Neuronal stem cell (in vitro differentiated cells): ENCODE measurements around the gene LY6G6C. TPM values are rescaled to one million over a fixed set of nuclear protein-coding genes. Genes with fewer than 3 reads are reported as not detected.
A peak's percentile ranks its signal among the peaks of the same experiment; 100 is the strongest.

ENCODE experiments used
- DNase-seq: peaks from one replicate; pipeline ENCODE4 v3.0.0-alpha.2; 2013; ENCODE audit warnings: low spot score
- H2AFZ ChIP-seq: one replicate; pipeline ENCODE4 v1.6.1; 2013; ENCODE audit warnings: mild to moderate bottlenecking, low read length, inconsistent platforms
- H2AK5ac ChIP-seq: 2 replicates; pipeline ENCODE4 v1.6.1; 2013; ENCODE audit warnings: low read depth, mild to moderate bottlenecking, inconsistent platforms, low read length, moderate library complexity, mixed read lengths
- H2BK120ac ChIP-seq: 2 replicates; pipeline ENCODE4 v1.6.1; 2013; ENCODE audit warnings: low read depth, mild to moderate bottlenecking, inconsistent platforms, low read length, moderate library complexity, mixed read lengths
- H2BK12ac ChIP-seq: one replicate; pipeline ENCODE4 v1.6.1; 2013; ENCODE audit warnings: low read length, inconsistent platforms
- H2BK15ac ChIP-seq: 2 replicates; pipeline ENCODE4 v1.6.1; 2013; ENCODE audit warnings: mild to moderate bottlenecking, low read length, inconsistent platforms, mixed read lengths
- H2BK5ac ChIP-seq: one replicate; pipeline ENCODE4 v1.6.1; 2013; ENCODE audit warnings: inconsistent platforms, mild to moderate bottlenecking, low read length, moderate library complexity
- H3K14ac ChIP-seq: one replicate; pipeline ENCODE4 v1.6.1; 2013; ENCODE audit warnings: low read length, inconsistent platforms
- H3K18ac ChIP-seq: 2 replicates; pipeline ENCODE4 v1.6.1; 2013; ENCODE audit warnings: low read length, inconsistent platforms
- H3K23ac ChIP-seq: 2 replicates; pipeline ENCODE4 v1.6.1; 2013; ENCODE audit warnings: low read depth, mild to moderate bottlenecking, mixed read lengths, low read length, inconsistent platforms; ENCODE audit not compliant: poor library complexity
- H3K27ac ChIP-seq: replicated peaks from 3 replicates; pipeline ENCODE4 v1.5.1; 2013; ENCODE audit warnings: low read length, inconsistent platforms
- H3K27me3 ChIP-seq, 3 experiments: 2 replicates each; pipeline ENCODE4 v1.6.1; 2013; ENCODE audit warnings: low read length in 3 of 3, mild to moderate bottlenecking in 2 of 3, inconsistent platforms in 1 of 3, low read depth in 1 of 3, mixed read lengths in 1 of 3, moderate library complexity in 1 of 3; ENCODE audit not compliant: control insufficient read depth in 3 of 3, insufficient read depth in 3 of 3
- H3K36me3 ChIP-seq, 2 donors: replicated peaks in 1 of 2; 2 replicates each; pipeline ENCODE4 v1.6.1; 2013; ENCODE audit warnings: low read length in 2 of 2; ENCODE audit not compliant: control insufficient read depth in 2 of 2, insufficient read depth in 2 of 2
- H3K4ac ChIP-seq: 2 replicates; pipeline ENCODE4 v1.6.1; 2013; ENCODE audit warnings: inconsistent platforms, mild to moderate bottlenecking, low read length, moderate library complexity
- H3K4me1 ChIP-seq, 2 donors: 1 replicate in 1 of 2; 2 replicates in 1 of 2; pipeline ENCODE4 v1.6.1; 2013; ENCODE audit warnings: low read length in 2 of 2, low read depth in 1 of 2; ENCODE audit not compliant: control insufficient read depth in 2 of 2, insufficient read depth in 1 of 2
- H3K4me2 ChIP-seq: one replicate; pipeline ENCODE4 v1.6.1; 2013; ENCODE audit warnings: mild to moderate bottlenecking, low read length, inconsistent platforms; ENCODE audit not compliant: insufficient read depth, poor library complexity, severe bottlenecking
- H3K4me3 ChIP-seq, 2 donors: 2 replicates each; pipeline ENCODE4 v1.5.1; 2013; ENCODE audit warnings: low read length in 2 of 2, mild to moderate bottlenecking in 2 of 2, inconsistent platforms in 1 of 2, moderate library complexity in 1 of 2
- H3K79me1 ChIP-seq: one replicate; pipeline ENCODE4 v1.6.1; 2013; ENCODE audit warnings: low read depth, mild to moderate bottlenecking, inconsistent platforms, low read length, moderate library complexity
- H3K9ac ChIP-seq: one replicate; pipeline ENCODE4 v1.6.1; 2013; ENCODE audit warnings: mild to moderate bottlenecking, low read depth, low read length, inconsistent platforms; ENCODE audit not compliant: poor library complexity
- H3K9me3 ChIP-seq, 2 donors: replicated peaks in 1 of 2; 2 replicates each; pipeline versions ENCODE3 to v1.6.1; 2013; ENCODE audit warnings: low read length in 2 of 2, mild to moderate bottlenecking in 2 of 2, inconsistent platforms in 1 of 2, low read depth in 1 of 2, mixed read lengths in 1 of 2, moderate library complexity in 1 of 2; ENCODE audit not compliant: control insufficient read depth in 2 of 2, insufficient read depth in 1 of 2
- H4K8ac ChIP-seq: one replicate; pipeline ENCODE4 v1.6.1; 2013; ENCODE audit warnings: low read depth, mild to moderate bottlenecking, inconsistent platforms, low read length, moderate library complexity
- H4K91ac ChIP-seq: one replicate; pipeline ENCODE4 v1.6.1; 2013; ENCODE audit warnings: low read length, low read depth, mild to moderate bottlenecking, inconsistent platforms; ENCODE audit not compliant: poor library complexity
- WGBS, 2 donors: extraction: QIAGEN DNeasy Blood & Tissue Kit; methylation state at CpG; one replicate each; pipeline ENCODE4 v1.1.7; 2013; ENCODE audit warnings: missing lambda C conversion rate in 2 of 2, mixed read lengths in 1 of 2; ENCODE audit not compliant: insufficient read length in 2 of 2, insufficient replicate concordance in 1 of 2; ENCODE audit errors: extremely low coverage in 2 of 2; 5-methylcytosine and 5-hydroxymethylcytosine counted together
- small RNA-seq: library from polyadenylated mRNA; stranded (forward); fragments of <200 nt; extraction: miRNeasy Mini kit (QIAGEN cat#:217004); gene quantifications from one replicate; pipeline ENCODE3, GENCODE V24; 2013; ENCODE audit not compliant: insufficient read depth

LY6G6C gene

GRCh38 chr6:31669676-31670075 lies 51.9 kb downstream of the LY6G6C start, which contains the start of gene LY6G5B:
Gene LY6G5B (plus strand): TSS chr6:31669976. CDS start chr6:31670951, 975 bp downstream.
- Histone ChIP-seq H3K27me3 (no peaks in the 10 kb centered on the region), H3K79me1 (peaks cover 4% of the 10 kb centered on the region), H4K8ac (no peak within 1 kb of the TSS), H2BK5ac (no peak within 1 kb of the TSS), H2AFZ (no peak within 1 kb of the TSS), H3K4me3 (peak within 1 kb of the TSS in 1 of 2 donors; percentile 27), H3K27ac (no peak within 1 kb of the TSS), H2BK12ac (no peak within 1 kb of the TSS), H3K36me3 (peaks cover 46 to 73% of the 10 kb centered on the region in 2 donors), H2AK5ac (no peak within 1 kb of the TSS), H2BK15ac (no peak within 1 kb of the TSS), H3K9me3 (no peaks in the 10 kb centered on the region), H3K4me1 (peaks cover 4 to 6% of the 10 kb centered on the region in 2 donors), H3K18ac (no peak within 1 kb of the TSS), H3K9ac (no peak within 1 kb of the TSS), H4K91ac (no peak within 1 kb of the TSS), H3K23ac (no peak within 1 kb of the TSS), H3K4ac (no peak within 1 kb of the TSS), H2BK120ac (peak within 1 kb of the TSS; percentile 40), H3K4me2 (no peak within 1 kb of the TSS), H3K14ac (no peak within 1 kb of the TSS)
- no CpG with 5 or more reads among the region's 8 CpGs for WGBS, 2 donors
- no peak for DNase-seq

Small RNAs within 50 kb of the gene (small RNA-seq; reads per million reads assigned to genes)
- not detected for gene LY6G6D
- 2.0 reads per million for gene MIR4646
- not detected for gene MSH5-SAPCD1
- gene RNU6-850P, result not detected
- gene SAPCD1, result not detected
